ENCODE measurements around the gene ZKSCAN7. TPM values are rescaled to one million over a fixed set of nuclear protein-coding genes. Genes with fewer than 3 reads are reported as not detected.

ZKSCAN7 gene
- total RNA-seq: 0.87 and 2.2 TPM in 2 replicates

DNA sequence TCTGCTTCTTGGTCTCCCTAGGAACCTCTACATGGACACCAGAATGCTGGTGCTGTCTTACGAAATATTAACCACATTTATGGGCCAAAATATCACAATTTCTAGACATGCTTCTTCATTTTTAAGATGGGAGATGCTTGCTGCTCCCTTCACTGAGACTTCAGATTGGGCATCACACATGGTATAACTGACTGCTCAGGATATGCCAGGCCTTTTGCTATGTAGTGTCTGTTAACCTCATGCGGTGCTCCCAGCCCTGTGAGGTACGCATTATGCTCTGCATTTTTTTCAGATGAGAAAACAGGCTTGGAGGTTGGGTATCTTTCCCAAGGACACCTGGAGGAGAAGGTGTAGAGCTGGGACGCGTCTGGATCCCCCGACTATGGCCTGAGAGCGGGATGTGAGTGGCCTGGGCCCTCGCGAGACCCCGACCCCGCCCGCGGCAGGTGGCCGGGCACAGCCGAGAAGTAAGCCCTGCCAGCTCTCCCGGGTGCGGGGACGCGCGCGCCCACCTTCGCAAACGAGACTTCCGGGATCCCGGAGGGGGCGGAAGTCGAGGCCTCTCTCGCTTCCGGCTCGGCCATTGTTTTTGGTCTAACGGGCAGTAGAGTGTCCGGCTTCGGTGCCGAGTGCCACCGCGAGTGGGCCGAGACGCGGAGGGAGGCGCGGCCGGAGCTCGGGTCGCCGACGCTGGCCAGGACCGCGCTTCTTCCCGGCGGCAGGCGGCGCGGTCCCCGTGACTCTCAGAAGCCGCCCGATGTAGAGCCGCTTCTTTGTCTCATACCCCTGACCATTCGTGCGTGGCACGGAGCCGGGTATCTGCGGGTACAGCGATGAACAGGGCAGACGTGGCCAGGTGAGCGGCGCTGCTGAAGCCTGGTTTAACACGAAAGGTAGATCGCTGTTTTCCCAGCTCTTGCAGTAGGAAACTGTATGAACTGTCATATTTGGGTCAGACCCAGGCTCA, at the start of gene ZKSCAN7:
Gene ZKSCAN7, plus strand, starts transcription at position 568 of the 967 bp plus-strand sequence. CDS start 1,855 bp downstream, outside the sequence.

DNA sequence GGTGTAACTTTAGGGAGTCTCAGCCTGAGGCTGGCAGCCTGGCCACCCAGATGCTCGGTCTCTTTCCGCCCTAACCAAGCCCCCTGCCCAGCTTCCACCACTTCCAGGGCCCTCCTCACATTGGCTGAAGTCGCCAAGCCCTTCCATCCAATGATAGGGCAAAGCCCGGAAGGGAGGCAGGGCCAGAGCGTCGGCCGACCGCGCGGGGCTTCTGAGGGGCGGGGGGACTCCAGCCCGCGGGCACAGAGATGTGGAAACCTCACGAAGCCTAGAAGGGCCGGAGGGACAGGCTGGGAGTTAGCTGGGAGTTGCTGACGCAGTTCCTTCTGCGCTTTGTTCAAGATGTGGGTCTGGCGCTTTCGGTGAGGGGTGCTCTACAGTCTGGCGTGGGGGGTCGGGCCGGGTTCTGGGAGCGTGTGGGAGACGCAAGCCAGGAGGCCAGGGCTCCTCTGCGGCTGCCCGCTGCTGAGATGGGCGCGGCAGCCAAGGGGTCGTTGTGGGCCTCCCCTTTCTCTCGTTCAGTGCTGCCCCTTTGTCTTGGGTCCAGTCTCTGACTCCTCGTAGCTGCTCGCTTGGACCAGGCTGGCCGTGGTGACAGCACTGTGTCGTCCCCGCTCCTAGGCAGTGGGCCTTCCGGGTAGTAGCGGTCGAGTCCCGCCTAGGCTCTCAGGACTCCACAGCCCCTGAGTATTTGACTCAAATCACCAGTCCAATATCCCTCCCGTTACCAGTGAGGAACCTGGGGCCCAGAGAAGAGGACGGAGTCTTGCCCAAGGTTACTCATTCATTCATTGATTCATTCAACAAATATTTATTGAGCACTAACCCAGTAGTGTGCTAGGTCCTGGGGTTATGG, 29.9 kb downstream of the ZKSCAN7 start, which contains the start of gene ZNF660:
Gene ZNF660, plus strand, starts transcription at position 319 of the 856 bp plus-strand sequence. CDS start 9,230 bp downstream, outside the sequence.

Other genes starting within 250 kb of the ZKSCAN7 start
- 19.9 and 24.3 TPM in 2 replicates for gene TCAIM, start 216.4 kb upstream of the ZKSCAN7 start, total RNA-seq
- gene ZNF445, start 77.5 kb upstream of the ZKSCAN7 start, total RNA-seq: 7.9 and 9.2 TPM in 2 replicates
- under 0.01 and 0.26 TPM in 2 replicates for gene ZNF660, start 29.8 kb downstream of the ZKSCAN7 start, total RNA-seq
- gene ZNF197, start 69.8 kb downstream of the ZKSCAN7 start, total RNA-seq: 6.6 and 11.1 TPM in 2 replicates
- 14.3 and 18.0 TPM in 2 replicates for gene ZNF35, start 93.5 kb downstream of the ZKSCAN7 start, total RNA-seq
- gene ZNF502, start 157.5 kb downstream of the ZKSCAN7 start, total RNA-seq: 2.2 and 4.2 TPM in 2 replicates
- 4.2 and 6.7 TPM in 2 replicates for gene ZNF501, start 174.4 kb downstream of the ZKSCAN7 start, total RNA-seq
- gene KIAA1143, start 206.4 kb downstream of the ZKSCAN7 start, total RNA-seq: 19.4 and 24.6 TPM in 2 replicates
- gene KIF15, start 206.6 kb downstream of the ZKSCAN7 start, total RNA-seq: 1.8 and 2.2 TPM in 2 replicates